ENCODE results near the gene TMEM31. TPM values are rescaled to one million over a fixed set of nuclear protein-coding genes. Genes with fewer than 3 reads are reported as not detected.
A peak's percentile ranks its signal among the peaks of the same experiment; 100 is the strongest.
"Not testable (repeated sequence)": the region's sequence is repeated elsewhere in the genome, so short reads cannot be mapped to it uniquely, and the experiment has no call there.

TMEM31 gene
- polyA plus RNA-seq, 5 donors: 1.0 to 2.0 (median 1.6) TPM

GRCh38 chrX:103722505-103722904 lies 11.8 kb downstream of the TMEM31 start:
- DNase-seq: no peak

GRCh38 chrX:103726477-103726876 lies 15.8 kb downstream of the TMEM31 start:
- no peak for DNase-seq

- DNase-seq: no peak
These were observed 16.4 kb downstream of the TMEM31 start for GRCh38 chrX:103727115-103727514.

DNA sequence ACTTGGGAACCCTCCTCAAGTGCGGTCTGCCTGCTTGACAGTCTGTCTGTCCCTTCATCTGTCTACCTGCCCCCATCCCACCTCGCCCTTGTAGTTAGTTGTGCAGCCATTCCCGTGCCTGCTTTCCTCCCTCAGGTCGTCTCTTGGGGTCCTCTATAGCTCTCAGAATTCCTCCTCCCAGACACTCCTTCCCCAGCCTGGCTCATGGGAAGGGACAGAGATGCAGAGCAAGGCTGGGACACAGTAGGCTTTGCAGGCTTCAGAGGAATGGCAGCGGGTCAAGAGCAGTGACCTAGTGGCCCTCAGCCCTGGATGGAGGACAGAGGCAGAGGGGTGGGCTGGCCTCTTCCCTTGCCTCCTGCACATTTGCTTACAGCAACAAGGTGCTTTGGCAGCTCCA lies 18.3 kb downstream of the TMEM31 start:
- no peak for DNase-seq

DNA sequence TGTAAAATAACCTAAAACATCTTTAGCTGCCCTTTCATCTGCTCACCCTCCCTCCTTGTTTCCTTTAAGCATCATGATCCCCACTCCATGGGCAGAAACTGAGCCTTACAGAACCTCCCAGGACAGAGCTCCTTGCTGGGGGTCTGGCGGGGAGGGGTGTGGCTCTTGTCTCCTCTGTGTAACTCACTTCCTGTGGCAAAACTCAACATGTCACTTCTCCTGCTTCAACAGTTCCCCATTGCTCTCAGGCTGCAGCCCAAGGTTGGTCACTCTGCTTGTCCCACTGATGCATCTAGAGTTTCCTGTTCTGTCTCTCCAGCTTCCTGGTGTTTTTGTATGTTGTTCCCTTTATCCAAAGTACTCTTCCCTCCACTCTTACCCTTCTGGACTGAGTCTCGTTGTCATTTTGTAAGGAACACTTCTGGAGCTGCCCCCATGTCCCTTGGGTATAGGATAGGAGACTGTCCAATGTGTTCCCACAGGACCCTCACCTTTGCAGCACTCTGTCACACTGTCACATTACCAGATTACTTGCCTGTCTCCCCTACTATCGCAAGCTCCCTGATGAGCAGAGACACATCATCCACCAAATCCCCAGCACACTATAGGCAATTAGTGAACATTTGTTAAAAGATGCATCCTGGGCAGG lies 19.6 kb downstream of the TMEM31 start:
- no peak for DNase-seq

GRCh38 chrX:103730796-103731493 lies 20.2 kb downstream of the TMEM31 start:
- peak in 1 of 2 donors; percentile 15 for DNase-seq

DNA sequence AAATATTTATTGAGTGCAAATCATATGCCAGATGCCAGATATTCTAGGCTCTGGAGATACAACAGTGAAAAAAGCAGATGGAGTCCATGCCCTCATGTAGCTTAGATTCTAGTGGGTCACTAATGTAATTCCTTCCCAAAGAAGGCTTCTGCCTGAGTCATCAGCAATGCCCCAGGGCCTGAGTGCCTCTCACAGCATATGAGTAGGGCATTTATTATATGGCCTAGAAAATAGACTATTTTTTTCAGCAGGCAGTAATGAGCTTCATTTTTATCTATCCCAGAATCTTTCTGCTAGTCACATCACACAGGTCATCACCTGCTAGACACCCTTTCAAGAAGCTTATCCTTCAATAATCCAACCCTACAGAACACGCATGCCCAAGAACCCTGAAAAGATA lies 22.3 kb downstream of the TMEM31 start:
- DNase-seq: no peak

DNA sequence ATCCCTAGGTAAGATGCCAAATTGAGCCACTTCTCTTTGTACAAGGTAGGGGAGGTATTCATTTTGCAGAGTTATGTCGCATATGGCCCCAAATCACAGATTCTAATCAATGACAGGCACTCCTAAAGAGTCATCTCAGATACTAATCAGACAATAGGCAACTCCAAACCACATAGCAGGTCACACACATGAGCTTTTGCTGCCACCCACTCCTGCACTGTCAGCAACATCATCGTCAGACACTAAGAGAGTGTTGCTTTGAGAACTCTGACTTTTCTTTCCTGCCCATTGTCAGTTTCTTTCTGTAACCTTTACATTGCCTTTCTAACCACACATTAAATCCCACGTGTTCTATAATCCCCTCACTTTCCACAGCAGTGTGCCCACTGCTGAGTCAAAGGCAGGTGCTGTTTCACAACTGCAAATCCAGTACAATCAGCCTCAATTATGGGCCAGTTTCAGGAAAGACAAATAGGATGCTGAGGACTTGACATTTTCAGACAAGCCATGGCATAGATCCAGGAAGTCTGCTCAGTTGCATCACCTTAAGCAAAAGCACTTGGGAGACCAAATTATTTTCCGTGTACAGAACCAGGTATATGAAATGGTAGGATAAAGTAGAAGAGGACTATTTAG lies 23.5 kb downstream of the TMEM31 start:
- no peak for DNase-seq

GRCh38 chrX:103737696-103738095 lies 27.0 kb downstream of the TMEM31 start:
- DNase-seq: no peak

DNA sequence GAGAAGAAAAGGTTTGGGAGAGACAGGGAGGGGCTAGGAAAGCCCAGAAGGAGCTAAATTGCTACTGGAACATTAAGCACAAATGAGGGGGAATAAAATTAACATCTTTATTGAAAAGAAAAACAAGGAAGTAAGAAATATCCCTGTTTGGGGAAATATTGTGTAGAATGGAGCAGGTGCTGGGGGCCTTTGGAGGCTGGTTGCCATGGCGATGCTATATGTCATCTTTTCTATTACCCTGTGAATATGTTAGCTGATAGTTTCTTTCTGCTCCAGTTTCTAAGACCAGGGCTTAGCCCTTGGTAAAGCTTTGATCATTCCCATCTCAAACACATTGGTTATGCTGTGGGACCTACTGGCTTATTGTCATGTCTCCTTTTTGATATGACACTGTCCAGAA lies 28.7 kb downstream of the TMEM31 start:
- no peak for DNase-seq

DNA sequence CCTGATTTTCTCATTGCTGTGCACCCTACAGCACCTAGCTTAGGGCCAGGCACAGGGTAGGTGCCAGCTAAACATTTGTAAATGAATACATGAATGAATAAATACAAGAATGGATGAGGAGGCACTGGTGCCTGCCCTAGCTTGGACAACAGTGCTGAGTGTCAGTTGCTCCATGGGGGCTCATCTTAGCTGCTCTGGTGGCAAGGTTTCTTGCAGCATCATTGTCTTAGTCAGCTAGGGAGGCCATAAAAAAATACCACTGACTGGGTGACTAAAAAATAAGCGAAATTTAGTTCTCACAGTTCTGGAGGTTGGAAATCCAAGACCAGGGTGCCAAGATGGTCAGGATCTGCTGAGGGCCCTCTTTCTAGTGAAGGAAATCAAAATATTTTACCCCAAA lies 31.2 kb downstream of the TMEM31 start:
- DNase-seq: no peak

GRCh38 chrX:103742339-103742738 lies 31.6 kb downstream of the TMEM31 start:
- DNase-seq: no peak

- DNase-seq: no peak
These were observed 36.5 kb downstream of the TMEM31 start for GRCh38 chrX:103747163-103747562.

DNA sequence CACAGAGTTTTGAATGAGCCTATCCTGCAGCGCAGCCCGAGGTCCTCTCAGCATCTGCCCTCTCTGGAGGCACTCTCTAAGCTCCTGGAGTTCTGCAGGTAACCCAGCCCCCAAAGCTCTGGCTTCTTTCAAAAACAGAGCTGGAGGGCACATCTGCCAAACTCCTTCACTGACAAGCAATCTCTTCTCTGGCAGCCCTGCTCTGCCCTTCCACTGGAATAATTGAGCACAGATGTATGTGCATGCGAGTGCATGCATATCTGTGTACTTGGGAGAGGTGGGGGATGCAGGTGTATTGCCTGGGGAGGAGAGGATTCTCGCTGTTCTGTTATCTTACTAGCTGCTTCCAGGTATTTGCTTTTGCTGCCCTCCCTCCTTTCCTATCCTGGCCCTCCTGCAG lies 43.7 kb downstream of the TMEM31 start:
- no peak for DNase-seq

DNA sequence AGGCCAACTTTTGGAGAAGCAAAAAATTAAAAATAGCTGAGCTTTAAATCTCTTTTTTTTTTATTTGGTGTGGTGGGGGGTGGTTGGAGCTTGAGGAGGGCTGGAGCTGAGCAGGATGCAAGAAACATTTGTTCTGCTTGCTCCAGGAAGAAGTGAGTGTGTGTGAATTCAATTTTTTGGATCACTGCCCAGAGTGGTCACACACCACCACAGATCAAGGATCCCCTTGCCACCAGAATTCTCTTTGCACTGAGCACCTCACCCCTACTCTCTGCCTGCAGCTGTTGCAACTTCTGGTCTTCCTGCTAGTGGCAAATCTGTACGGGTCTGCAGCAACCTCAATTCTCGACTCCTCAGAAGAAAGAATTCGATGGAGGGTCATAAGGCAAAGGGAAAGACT lies 46.0 kb downstream of the TMEM31 start:
- DNase-seq: no peak

DNA sequence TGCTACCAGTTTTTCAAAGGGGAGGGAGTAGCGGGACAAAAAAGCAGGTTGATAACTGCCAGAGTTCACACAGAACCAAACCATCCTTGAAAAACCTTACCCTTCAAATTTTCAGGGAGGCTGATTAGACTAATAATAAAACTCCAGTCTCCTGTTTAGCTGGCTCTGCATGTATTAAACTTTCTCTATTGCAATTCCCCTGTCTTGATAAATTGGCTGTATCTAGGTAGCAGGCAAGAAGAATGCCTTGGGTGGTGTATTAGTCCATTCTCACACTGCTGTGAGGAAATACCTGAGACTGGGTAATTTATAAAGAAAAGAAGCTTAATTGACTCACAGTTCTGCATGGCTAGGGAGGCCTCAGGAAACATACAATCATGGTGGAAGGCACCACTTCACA lies 47.8 kb downstream of the TMEM31 start:
- no peak for DNase-seq

DNA sequence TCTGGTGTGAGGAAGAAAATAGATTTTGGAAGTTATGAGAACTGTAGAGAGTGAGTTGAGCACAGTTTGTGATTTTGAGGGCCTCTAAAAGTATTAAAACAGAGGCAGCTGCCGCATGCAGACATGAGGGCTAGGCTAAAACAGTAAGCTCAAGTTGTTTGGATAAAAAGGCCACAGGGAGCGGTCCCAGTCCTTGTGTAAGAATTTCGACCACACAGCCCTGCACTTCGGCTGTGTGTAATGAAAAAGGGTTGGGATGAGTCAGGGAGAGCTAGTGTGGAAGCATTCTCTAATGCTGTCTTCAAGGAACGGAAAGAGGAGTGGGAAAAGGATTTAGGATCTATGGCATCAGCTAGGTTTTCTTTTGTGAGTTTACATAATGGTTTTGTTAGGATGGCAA lies 52.8 kb downstream of the TMEM31 start:
- DNase-seq: not testable (repeated sequence)

Other genes with a start within 250 kb of the TMEM31 start
- gene RAB40A, start 191.4 kb upstream of the TMEM31 start, polyA plus RNA-seq (ENCODE audit: insufficient read depth in 1 of 5, insufficient read length in 5 of 5, low replicate concordance in 1 of 5): 1 to 10 TPM; 2.6 to 4.1 (median 3.2) TPM
- gene TCEAL4, start 125.4 kb upstream of the TMEM31 start, polyA plus RNA-seq (ENCODE audit: insufficient read depth in 1 of 5, insufficient read length in 5 of 5, low replicate concordance in 1 of 5): 100 to 1,000 TPM; 138 to 177 (median 144) TPM
- 10 to 100 TPM; 24.7 to 32.3 (median 27.6) TPM for gene TCEAL3, start 102.9 kb upstream of the TMEM31 start, polyA plus RNA-seq (ENCODE audit: insufficient read depth in 1 of 5, insufficient read length in 5 of 5, low replicate concordance in 1 of 5)
- gene TCEAL1, start 81.9 kb upstream of the TMEM31 start, polyA plus RNA-seq (ENCODE audit: insufficient read depth in 1 of 5, insufficient read length in 5 of 5, low replicate concordance in 1 of 5): 10 to 100 TPM; 35.1 to 41.1 (median 36.3) TPM
- gene MORF4L2, start 24.2 kb upstream of the TMEM31 start, polyA plus RNA-seq (ENCODE audit: insufficient read depth in 1 of 5, insufficient read length in 5 of 5, low replicate concordance in 1 of 5): 100 to 1,000 TPM; 290 to 350 (median 311) TPM
- 10 to 100 TPM in 4 of 5 donors, 1 to 10 TPM in 1; 8.3 to 21.7 (median 15.8) TPM for gene PLP1, start 65.9 kb downstream of the TMEM31 start, polyA plus RNA-seq (ENCODE audit: insufficient read depth in 1 of 5, insufficient read length in 5 of 5, low replicate concordance in 1 of 5)
- 1 to 10 TPM; 2.7 to 3.6 (median 3.1) TPM for gene RAB9B, start 121.3 kb downstream of the TMEM31 start, polyA plus RNA-seq (ENCODE audit: insufficient read depth in 1 of 5, insufficient read length in 5 of 5, low replicate concordance in 1 of 5)